K562 (cell line): ENCODE data around the gene GATA2. TPM values are rescaled to one million over a fixed set of nuclear protein-coding genes. Genes with fewer than 3 reads are reported as not detected.

Source experiments
- BRF2 ChIP-seq: IDR thresholded peaks from 3 replicates; pipeline ENCODE4 v1.6.1; 2011; ENCODE audit warnings: borderline replicate concordance, mild to moderate bottlenecking; ENCODE audit not compliant: insufficient read length, insufficient read depth
- CC2D1A ChIP-seq: fragments of 450-650 bp; IDR thresholded peaks from 2 replicates; pipeline ENCODE4 v1.6.1; 2017; ENCODE audit warnings: mild to moderate bottlenecking
- EGR1 ChIP-seq: fragments of 450-650 bp; conservative IDR thresholded peaks from 2 replicates; pipeline ENCODE4 v1.6.1; 2017; ENCODE audit warnings: mild to moderate bottlenecking
- ELF4 ChIP-seq: fragments of 450-650 bp; formaldehyde crosslinking; IDR thresholded peaks from 2 replicates; pipeline ENCODE4 v1.4.0; 2022; ENCODE audit warnings: missing genetic modification characterization
- ESRRA ChIP-seq: fragments of 450-650 bp; IDR thresholded peaks from 2 replicates; pipeline ENCODE4 v1.6.1; 2014; ENCODE audit warnings: low read depth, mild to moderate bottlenecking, moderate library complexity, borderline replicate concordance
- HMGXB4 ChIP-seq: sonication (generic); formaldehyde crosslinking; IDR thresholded peaks from 2 replicates; pipeline ENCODE4 v1.8.1; 2023; ENCODE audit warnings: mild to moderate bottlenecking, missing genetic modification reagents
- HNRNPH1 ChIP-seq: fragments of 200-400 bp; formaldehyde crosslinking; optimal IDR thresholded peaks from 2 replicates; pipeline ENCODE3; 2017; ENCODE audit warnings: low read depth, mild to moderate bottlenecking, low read length, moderate library complexity
- MEIS2 ChIP-seq: fragments of 450-650 bp; IDR thresholded peaks from 2 replicates; pipeline ENCODE4 v1.6.1; 2014; ENCODE audit warnings: mild to moderate bottlenecking; ENCODE audit not compliant: partially characterized antibody
- MYBL2 ChIP-seq, 2 experiments: fragments of 450-650 bp in 1 of 2; sonication (generic) in 1 of 2; formaldehyde crosslinking in 1 of 2; IDR thresholded peaks; 2 replicates each; pipeline versions ENCODE4 v1.6.1 to v1.8.1; 2017 to 2022; ENCODE audit warnings: borderline replicate concordance in 1 of 2, inconsistent platforms in 1 of 2, low read depth in 1 of 2, mild to moderate bottlenecking in 1 of 2, missing genetic modification reagents in 1 of 2, moderate library complexity in 1 of 2
- MYC ChIP-seq, 2 experiments: fragments of 250-450 bp in 1 of 2; sonication (Bioruptor Pico) in 1 of 2; IDR thresholded peaks; 2 replicates each; pipeline versions ENCODE4 v1.5.1 to v1.6.1; 2012 to 2021; ENCODE audit warnings: low read depth in 2 of 2, borderline replicate concordance in 1 of 2, improper control_type of control experiment in 1 of 2, low read length in 1 of 2, mild to moderate bottlenecking in 1 of 2, moderate library complexity in 1 of 2
- NFE2L1 ChIP-seq: fragments of 450-650 bp; IDR thresholded peaks from 2 replicates; pipeline ENCODE4 v1.6.1; 2016; ENCODE audit warnings: missing genetic modification characterization, low read depth, mild to moderate bottlenecking, missing compliant biosample characterization, moderate library complexity, borderline replicate concordance
- RBM17 ChIP-seq: fragments of 200-400 bp; formaldehyde crosslinking; IDR thresholded peaks from 2 replicates; pipeline ENCODE4 v1.6.1; 2017; ENCODE audit warnings: low read depth, mild to moderate bottlenecking, low read length, borderline replicate concordance
- SMAD3 ChIP-seq: fragments of 450-650 bp; formaldehyde crosslinking; conservative IDR thresholded peaks from 2 replicates; pipeline ENCODE4 v1.4.0; 2020; ENCODE audit warnings: mild to moderate bottlenecking
- SP2 ChIP-seq: IDR thresholded peaks from 2 replicates; pipeline ENCODE4 v1.6.1; 2011; ENCODE audit warnings: mild to moderate bottlenecking, low read depth, low read length, moderate library complexity; ENCODE audit not compliant: poor library complexity, severe bottlenecking; ENCODE audit errors: extremely low read depth
- TAL1 ChIP-seq: fragments of 450-650 bp; IDR thresholded peaks from 2 replicates; pipeline ENCODE4 v1.6.1; 2016; ENCODE audit warnings: mild to moderate bottlenecking
- TEAD2 ChIP-seq: fragments of 450-650 bp; IDR thresholded peaks from 2 replicates; pipeline ENCODE4 v1.6.1; 2016; ENCODE audit warnings: missing genetic modification characterization, control low read depth, missing compliant biosample characterization
- ZFP91 ChIP-seq: sonication (generic); formaldehyde crosslinking; IDR thresholded peaks from 2 replicates; pipeline ENCODE4 v1.8.0; 2022; ENCODE audit warnings: mild to moderate bottlenecking, missing genetic modification reagents
- ZKSCAN8 ChIP-seq: fragments of 200-800 bp; sonication (Bioruptor generic); IDR thresholded peaks from 2 replicates; pipeline ENCODE4 v1.6.1; 2016; ENCODE audit warnings: missing genetic modification characterization, missing compliant biosample characterization
- ZNF184 ChIP-seq: sonication (generic); formaldehyde crosslinking; IDR thresholded peaks from 2 replicates; pipeline ENCODE4 v1.5.0; 2020; ENCODE audit warnings: missing genetic modification reagents
- ZNF224 ChIP-seq: sonication (generic); formaldehyde crosslinking; IDR thresholded peaks from 2 replicates; pipeline ENCODE4 v1.8.0; 2022; ENCODE audit warnings: mild to moderate bottlenecking, missing genetic modification reagents
- ZNF316 ChIP-seq: fragments of 450-650 bp; IDR thresholded peaks from 2 replicates; pipeline ENCODE4 v1.6.1; 2016
- ZNF740 ChIP-seq, 3 experiments: fragments of 200-800 bp in 1 of 3; sonication (Bioruptor generic) in 1 of 3; sonication (generic) in 1 of 3; formaldehyde crosslinking in 1 of 3; IDR thresholded peaks; 2 replicates each; pipeline versions ENCODE4 v1.6.1 to v1.8.0; 2016 to 2022; ENCODE audit warnings: mild to moderate bottlenecking in 2 of 3, missing compliant biosample characterization in 2 of 3, missing genetic modification characterization in 2 of 3, missing genetic modification reagents in 1 of 3
- polyA plus RNA-seq, 8 experiments: library from polyadenylated mRNA; depleted of rRNA in 4 of 8; stranded (reverse) in 5 of 8; unstranded in 3 of 8; fragments of >200 nt; fragmentation: Nextera tagmentation in 2 of 8; fragmentation: Illumina TruSeq in 1 of 8; extraction: Ambion mirVana in 2 of 8; extraction: Trizol in 1 of 8; gene quantifications; 2 replicates each; pipeline versions ENCODE4 v1.2.1 to v1.2.3, GENCODE V29; 2011 to 2014; ENCODE audit warnings: inconsistent platforms in 1 of 8, missing spikeins in 1 of 8
- total RNA-seq, 7 experiments: library from RNA; depleted of rRNA in 6 of 7; stranded (reverse); fragments of >200 nt in 6 of 7; fragmentation: Illumina TruSeq in 2 of 7; extraction: Trizol in 2 of 7; gene quantifications; 2 replicates each; pipeline versions ENCODE4 v1.2.1 to v1.2.3, GENCODE V29; 2011 to 2021; ENCODE audit warnings: low replicate concordance in 1 of 7

The GATA2 gene
- total and polyA plus RNA-seq, 9 of the 15 experiments (the other 6 are each of a cell fraction or from before 2014, with no cell fraction given), result 8.5 to 218 (median 50.8) TPM

GRCh38 chr3:128466840-128467541 is 26.0 kb downstream of the GATA2 start, which contains the start of gene DNAJB8 (continued):
- no peak for TF ChIP-seq ZNF184 (CRISPR knock-in tag)
- no peak for TF ChIP-seq MYBL2 (IDR thresholded peaks at IDR 0.05; ENCODE audit: low read depth)
- TF ChIP-seq MYBL2 (CRISPR knock-in tag; IDR thresholded peaks at IDR 0.05; ENCODE audit: borderline replicate concordance), result no peak
- TF ChIP-seq MYC (IDR thresholded peaks at IDR 0.05; ENCODE audit: low read depth, low read length), result no peak
- TF ChIP-seq MYC (CRISPR knock-in tag; IDR thresholded peaks at IDR 0.05; ENCODE audit: borderline replicate concordance, low read depth), result no peak
- TF ChIP-seq MEIS2, result peak; percentile 35
- TF ChIP-seq ZNF740 (CRISPR knock-in tag; IDR thresholded peaks at IDR 0.05), result no peak
- TF ChIP-seq ZNF740 (tag; IDR thresholded peaks at IDR 0.05), result no peak
- no peak for TF ChIP-seq ZFP91 (CRISPR knock-in tag)
- TF ChIP-seq ESRRA, result no peak
- no peak for TF ChIP-seq HNRNPH1
- TF ChIP-seq TAL1, result no peak
- no peak for TF ChIP-seq ZNF316
- TF ChIP-seq NFE2L1 (tag), result no peak
- no peak for TF ChIP-seq HMGXB4 (CRISPR knock-in tag)
- TF ChIP-seq RBM17, result no peak
- TF ChIP-seq SP2, result no peak
- no peak for TF ChIP-seq SMAD3
- TF ChIP-seq EGR1, result peak; percentile 76
- no peak for TF ChIP-seq ZKSCAN8 (CRISPR knock-in tag)
- TF ChIP-seq ELF4 (CRISPR knock-in tag), result no peak
- no peak for TF ChIP-seq CC2D1A
- TF ChIP-seq TEAD2 (tag), result no peak
- no peak for TF ChIP-seq BRF2
- no peak for TF ChIP-seq ZNF224 (CRISPR knock-in tag)
